ENCODE data around the gene ITPR2.
"Not testable (repeated sequence)": the region's sequence is repeated elsewhere in the genome, so short reads cannot be mapped to it uniquely, and the experiment has no call there.

The ITPR2 gene

GRCh38 chr12:26614011-26614616 is 218.9 kb downstream of the ITPR2 start:
- peak; percentile 51 for DNase-seq

- no peak for DNase-seq
Observed at GRCh38 chr12:26612203-26612602, 220.8 kb downstream of the ITPR2 start.

- DNase-seq, result no peak
Observed at GRCh38 chr12:26611598-26611997, 221.4 kb downstream of the ITPR2 start.

- no peak for DNase-seq
Observed at GRCh38 chr12:26610774-26611173, 222.2 kb downstream of the ITPR2 start.

DNA sequence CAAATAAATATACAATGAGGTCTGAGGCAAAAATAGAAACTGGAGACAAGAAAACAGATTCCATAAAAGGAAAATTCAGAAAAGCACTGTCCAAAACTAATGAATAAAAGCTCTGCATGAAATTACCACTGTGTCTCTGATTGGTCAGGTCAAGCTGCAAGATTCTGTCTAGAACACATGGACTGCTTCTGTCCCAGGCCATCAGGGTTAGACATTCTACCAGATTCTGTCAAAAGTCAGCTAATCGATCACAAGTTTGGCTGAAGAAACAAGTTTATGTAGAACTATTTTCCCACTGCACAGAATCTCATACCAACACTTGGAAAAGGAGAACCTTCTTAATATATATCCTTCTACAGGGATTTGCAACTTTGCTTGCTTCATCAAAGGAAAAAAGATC is 223.0 kb downstream of the ITPR2 start:
- DNase-seq, result no peak

GRCh38 chr12:26608706-26609105 is 224.3 kb downstream of the ITPR2 start:
- no peak for DNase-seq

DNA sequence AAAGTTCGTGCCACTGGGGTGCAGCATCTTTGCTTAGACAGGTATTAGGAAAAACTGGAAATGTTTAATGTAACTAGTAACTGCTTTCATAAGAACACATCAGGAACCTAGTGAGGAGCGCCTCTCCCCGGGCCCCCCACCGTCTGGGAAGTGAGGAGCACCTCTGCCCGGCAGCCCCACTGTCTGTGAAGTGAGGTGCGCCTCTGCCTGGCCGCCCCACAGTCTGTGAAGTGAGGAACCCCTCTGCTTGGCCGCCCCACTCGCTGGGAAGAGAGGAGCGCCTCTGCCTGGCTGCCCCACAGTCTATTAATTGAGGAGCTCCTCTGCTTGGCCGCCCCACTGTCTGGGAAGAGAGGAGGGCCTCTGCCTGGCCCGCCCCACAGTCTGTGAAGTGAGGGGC is 224.7 kb downstream of the ITPR2 start:
- DNase-seq, result no peak

GRCh38 chr12:26606911-26607310 is 226.1 kb downstream of the ITPR2 start:
- DNase-seq, result no peak

GRCh38 chr12:26604813-26605212 is 228.2 kb downstream of the ITPR2 start:
- DNase-seq, result not testable (repeated sequence)

GRCh38 chr12:26599096-26599695 is 233.8 kb downstream of the ITPR2 start:
- peak; percentile 25 for DNase-seq

- no peak for DNase-seq
Observed at GRCh38 chr12:26595806-26596205, 237.2 kb downstream of the ITPR2 start.

DNA sequence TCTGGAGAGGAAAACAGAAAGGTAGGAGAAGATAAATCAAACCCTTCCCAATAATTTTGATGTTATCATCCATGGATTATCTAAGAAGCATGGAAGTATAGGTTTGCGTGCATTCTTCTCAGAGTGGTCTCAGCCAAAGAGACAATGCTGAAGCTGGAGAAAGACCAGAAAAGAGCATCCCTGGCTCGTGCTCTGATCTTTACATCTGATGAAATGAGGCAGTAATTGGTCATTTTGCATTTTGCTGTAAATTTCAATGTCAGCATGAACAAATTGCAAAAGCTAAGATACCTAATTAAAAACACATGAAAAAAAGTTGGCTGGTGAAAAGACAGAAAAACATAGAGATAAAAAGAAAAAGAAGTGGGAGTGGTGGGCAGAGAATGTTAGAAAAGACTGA is 252.4 kb downstream of the ITPR2 start:
- DNase-seq, result no peak

- DNase-seq, result no peak
Observed at GRCh38 chr12:26576266-26576665, 256.7 kb downstream of the ITPR2 start.

DNA sequence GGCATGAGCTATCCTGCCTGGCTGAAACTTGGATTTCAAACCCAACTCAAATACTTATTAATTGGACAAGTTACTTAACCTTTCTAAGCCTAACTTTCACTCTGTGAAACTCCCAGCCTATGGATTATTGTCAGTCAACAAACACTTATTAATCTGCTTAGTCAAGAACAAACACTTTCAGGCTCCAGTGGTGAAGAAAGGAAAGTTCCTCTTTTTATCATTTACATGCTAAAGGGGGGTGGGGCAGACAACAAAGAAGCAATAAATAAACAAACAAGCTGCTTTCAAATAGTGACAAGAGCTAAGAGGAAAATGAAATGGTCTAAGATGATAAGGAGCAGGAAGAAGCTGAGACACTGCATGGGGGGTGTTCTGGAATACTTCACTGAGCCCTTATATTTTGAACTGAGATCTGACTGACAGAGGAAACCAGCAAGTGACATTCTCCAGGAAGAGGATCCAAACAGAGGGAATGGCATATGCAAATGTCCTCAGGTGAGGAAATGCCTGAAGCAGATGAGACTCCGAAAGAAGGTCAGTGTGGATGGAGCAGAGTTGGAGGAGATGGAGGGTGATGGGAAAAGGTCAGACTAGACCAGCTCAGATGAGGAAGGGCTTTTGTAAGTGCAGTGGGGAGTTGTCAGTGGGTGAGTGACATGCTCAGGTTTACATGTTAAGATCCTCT is 259.6 kb downstream of the ITPR2 start:
- no peak for DNase-seq

DNA sequence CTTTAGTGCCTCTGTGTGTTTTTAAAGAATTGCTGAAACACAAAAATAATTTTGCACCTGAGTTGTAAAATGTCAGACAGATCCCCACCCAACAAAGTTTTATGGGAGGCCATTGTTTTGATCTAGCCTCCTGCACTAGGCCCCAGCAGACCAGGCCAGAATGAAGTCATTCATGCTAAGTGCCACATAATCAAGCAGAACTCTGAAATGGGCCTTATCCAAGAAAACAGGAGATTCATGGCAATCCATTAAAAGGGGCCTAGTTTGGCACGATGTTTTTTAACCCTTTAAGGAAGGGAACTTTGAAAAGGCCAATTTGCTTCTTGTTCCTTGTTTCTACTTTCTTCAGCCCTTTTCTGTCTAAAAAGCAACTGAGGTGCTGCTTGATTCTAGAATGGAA is 260.9 kb downstream of the ITPR2 start:
- DNase-seq, result no peak

- DNase-seq, result no peak
Observed at GRCh38 chr12:26571560-26571959, 261.4 kb downstream of the ITPR2 start.

GRCh38 chr12:26567126-26567525 is 265.9 kb downstream of the ITPR2 start:
- no peak for DNase-seq

- no peak for DNase-seq
Observed at GRCh38 chr12:26566675-26567074, 266.3 kb downstream of the ITPR2 start.

GRCh38 chr12:26566186-26566585 is 266.8 kb downstream of the ITPR2 start:
- DNase-seq, result no peak

DNA sequence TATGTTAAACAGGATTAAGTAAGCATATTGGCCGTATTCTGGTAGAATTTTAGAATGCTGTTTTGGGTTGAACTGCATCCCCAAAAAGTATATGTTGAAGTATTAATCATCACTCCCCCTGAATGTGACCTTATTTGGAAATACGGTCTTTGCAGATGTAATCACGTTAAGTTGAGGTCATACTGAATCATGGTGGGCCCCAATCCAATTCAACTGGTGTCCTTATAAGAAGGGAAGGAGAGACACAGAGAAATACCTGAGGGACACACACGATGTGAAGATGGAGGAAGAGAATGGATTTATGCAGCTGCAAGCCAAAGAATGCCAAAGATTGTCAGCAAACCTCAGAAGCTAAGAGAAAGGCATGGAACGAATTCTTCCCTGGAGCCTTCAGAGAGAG is 268.6 kb downstream of the ITPR2 start:
- no peak for DNase-seq

- no peak for DNase-seq
Observed at GRCh38 chr12:26563552-26563951, 269.4 kb downstream of the ITPR2 start.

- DNase-seq, result no peak
Observed at GRCh38 chr12:26557326-26557725, 275.7 kb downstream of the ITPR2 start.

DNA sequence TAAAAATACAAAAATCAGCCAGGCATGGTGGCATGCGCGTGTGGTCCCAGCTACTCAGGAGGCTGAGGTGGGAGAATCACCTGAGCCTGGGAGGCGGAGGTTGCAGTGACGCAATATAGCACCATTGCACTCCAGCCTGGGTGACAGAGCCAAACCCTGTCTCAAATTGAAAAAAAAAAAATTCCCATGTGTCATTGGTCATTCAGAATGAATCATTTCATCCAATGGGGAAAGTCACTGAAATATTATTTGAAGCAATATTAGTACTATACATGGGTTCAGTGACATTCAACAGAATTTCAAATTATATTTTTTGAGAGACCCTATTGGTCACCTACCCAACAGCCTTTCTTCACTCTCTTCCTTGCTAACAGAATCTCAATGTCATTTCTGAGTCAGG is 276.1 kb downstream of the ITPR2 start:
- no peak for DNase-seq

- DNase-seq, result no peak
Observed at GRCh38 chr12:26555139-26555538, 277.9 kb downstream of the ITPR2 start.

- DNase-seq, result peak; percentile 1
Observed at GRCh38 chr12:26554332-26554731, 278.7 kb downstream of the ITPR2 start.
